ENCODE results near the gene PTTG1IP2.

The PTTG1IP2 gene

DNA sequence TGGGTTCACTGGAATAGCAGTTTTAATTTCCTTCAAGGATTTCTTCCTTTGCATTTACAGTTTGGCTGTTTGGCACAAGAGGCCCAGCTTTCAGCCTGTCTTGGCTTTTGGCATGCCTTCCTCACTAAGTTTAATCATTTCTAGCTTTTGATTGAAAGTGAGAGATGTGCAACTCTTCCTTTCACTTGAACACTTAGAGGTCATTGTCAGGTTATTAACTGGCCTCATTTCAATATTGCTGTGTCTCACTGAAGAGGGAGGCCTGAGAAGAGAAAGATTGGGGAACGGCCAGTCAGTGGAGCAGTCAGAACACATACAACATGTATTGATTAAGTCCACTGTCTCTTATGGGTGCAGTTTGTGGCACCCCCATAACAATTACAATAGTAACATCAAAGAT is 33.9 kb downstream of the PTTG1IP2 start:
- H3K4me3 ChIP-seq (ENCODE audit: low read depth, low read length): no peak overlapping the region
- no peak for DNase-seq
- no peaks in the 10 kb centered on the region for H3K36me3 ChIP-seq (replicated peaks)
- H3K27me3 ChIP-seq (replicated peaks): no peaks in the 10 kb centered on the region
- H3K27ac ChIP-seq: no peak overlapping the region
- in situ Hi-C loops (cut with HindIII; ENCODE audit: low pct_ligation_motif_present, low sequenced_read_pairs): no loop called here
- TF ChIP-seq, protein P1, sequence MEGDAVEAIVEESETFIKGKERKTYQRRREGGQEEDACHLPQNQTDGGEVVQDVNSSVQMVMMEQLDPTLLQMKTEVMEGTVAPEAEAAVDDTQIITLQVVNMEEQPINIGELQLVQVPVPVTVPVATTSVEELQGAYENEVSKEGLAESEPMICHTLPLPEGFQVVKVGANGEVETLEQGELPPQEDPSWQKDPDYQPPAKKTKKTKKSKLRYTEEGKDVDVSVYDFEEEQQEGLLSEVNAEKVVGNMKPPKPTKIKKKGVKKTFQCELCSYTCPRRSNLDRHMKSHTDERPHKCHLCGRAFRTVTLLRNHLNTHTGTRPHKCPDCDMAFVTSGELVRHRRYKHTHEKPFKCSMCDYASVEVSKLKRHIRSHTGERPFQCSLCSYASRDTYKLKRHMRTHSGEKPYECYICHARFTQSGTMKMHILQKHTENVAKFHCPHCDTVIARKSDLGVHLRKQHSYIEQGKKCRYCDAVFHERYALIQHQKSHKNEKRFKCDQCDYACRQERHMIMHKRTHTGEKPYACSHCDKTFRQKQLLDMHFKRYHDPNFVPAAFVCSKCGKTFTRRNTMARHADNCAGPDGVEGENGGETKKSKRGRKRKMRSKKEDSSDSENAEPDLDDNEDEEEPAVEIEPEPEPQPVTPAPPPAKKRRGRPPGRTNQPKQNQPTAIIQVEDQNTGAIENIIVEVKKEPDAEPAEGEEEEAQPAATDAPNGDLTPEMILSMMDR (IDR thresholded peaks at IDR 0.05; ENCODE audit: low read depth, low read length, missing control alignments): no peak

DNA sequence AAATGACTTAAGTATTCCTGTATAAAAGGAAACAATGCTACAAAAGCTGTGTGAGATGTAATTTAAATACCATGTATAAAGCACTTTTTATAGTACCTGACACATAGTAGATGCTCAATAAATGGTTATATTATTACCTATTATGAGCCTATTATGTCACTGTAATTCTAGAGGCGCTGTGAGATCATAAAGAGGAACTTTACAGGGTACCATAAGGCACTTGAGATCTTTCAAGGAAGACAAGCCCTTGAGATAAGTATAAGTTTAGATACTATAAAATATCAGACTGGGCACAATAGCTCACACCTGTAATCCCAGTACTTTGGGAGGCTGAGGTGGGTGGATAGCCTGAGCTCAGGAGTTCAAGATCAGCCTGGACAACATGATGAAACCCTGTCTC is 38.3 kb downstream of the PTTG1IP2 start:
- TF ChIP-seq, protein P1 (IDR thresholded peaks at IDR 0.05; ENCODE audit: low read depth, low read length, missing control alignments): no peak
- Histone ChIP-seq H3K4me3 (ENCODE audit: low read depth, low read length) (no peak overlapping the region), H3K27ac (no peak overlapping the region), H3K27me3 (replicated peaks) (no peaks in the 10 kb centered on the region), H3K36me3 (replicated peaks) (no peaks in the 10 kb centered on the region)
- in situ Hi-C loops (cut with HindIII; ENCODE audit: low pct_ligation_motif_present, low sequenced_read_pairs): no loop called here
- DNase-seq: no peak

DNA sequence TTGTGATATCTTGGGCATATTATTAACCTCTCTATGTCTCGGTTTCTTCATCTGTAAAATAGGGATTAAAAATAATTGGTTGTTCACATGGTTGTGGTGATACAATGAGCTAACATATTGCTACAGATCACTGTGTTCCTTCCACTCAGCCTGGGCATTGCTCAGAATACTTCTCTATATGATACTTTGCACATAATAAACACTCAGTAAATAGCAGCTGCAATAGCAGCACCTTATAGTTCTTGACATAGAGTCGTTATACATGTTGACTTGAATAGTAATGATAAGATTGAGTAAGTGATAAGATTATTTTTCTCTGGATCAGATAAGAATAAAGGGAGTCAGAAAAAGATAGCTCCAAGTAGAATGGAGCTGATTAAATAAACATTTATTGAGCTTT is 42.3 kb downstream of the PTTG1IP2 start:
- Histone ChIP-seq H3K36me3 (replicated peaks) (no peaks in the 10 kb centered on the region), H3K27ac (no peak overlapping the region), H3K4me3 (ENCODE audit: low read depth, low read length) (no peak overlapping the region), H3K27me3 (replicated peaks) (no peaks in the 10 kb centered on the region)
- TF ChIP-seq, protein P1 (IDR thresholded peaks at IDR 0.05; ENCODE audit: low read depth, low read length, missing control alignments): no peak
- in situ Hi-C loops (cut with HindIII; ENCODE audit: low pct_ligation_motif_present, low sequenced_read_pairs): no loop called here
- no peak for DNase-seq

DNA sequence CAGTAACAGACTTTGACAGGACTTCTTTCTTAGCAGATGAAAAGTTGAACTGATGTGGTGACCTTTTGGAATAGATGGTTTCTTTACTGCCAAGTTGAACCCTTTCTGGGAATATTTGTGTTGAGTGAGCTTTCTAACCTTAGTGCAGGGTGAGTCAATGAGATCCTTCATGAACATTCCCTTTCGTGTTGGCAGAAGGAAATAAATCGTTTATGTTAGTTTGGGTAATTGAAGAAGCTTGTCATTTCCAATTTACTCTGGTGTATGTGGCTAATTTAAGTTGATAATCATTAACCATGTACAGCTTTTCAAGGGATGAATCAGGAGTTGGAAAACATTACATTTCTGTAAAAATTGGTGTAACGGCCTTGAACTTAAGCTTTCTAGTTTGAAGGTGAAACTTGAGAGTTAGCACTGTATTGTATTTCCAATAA is 43.4 kb downstream of the PTTG1IP2 start:
- Histone ChIP-seq H3K4me3 (ENCODE audit: low read depth, low read length) (no peak overlapping the region), H3K27me3 (replicated peaks) (no peaks in the 10 kb centered on the region), H3K36me3 (replicated peaks) (no peaks in the 10 kb centered on the region), H3K27ac (no peak overlapping the region)
- in situ Hi-C loops (cut with HindIII; ENCODE audit: low pct_ligation_motif_present, low sequenced_read_pairs): no loop called here
- no peak for DNase-seq
- TF ChIP-seq, protein P1 (IDR thresholded peaks at IDR 0.05; ENCODE audit: low read depth, low read length, missing control alignments): no peak

DNA sequence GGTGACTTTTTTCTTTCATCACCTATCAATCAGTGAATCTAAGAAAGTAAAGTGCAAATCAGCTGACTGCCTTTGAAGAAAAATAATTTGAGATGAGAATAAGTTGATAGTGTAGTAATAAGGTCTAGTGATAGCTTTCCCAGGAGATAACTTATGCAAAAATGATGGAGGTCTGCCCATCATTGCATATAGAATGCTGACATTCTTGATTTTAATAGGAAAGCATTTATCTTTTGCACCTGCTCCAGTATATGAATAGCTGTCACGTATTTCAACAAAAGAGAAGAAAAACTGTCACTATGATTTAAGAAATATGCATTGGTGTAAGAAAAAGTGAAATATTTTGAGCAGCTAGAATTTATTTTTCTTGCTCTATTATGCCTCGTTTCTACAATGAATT is 46.8 kb downstream of the PTTG1IP2 start:
- TF ChIP-seq, protein P1 (IDR thresholded peaks at IDR 0.05; ENCODE audit: low read depth, low read length, missing control alignments): no peak
- in situ Hi-C loops (cut with HindIII; ENCODE audit: low pct_ligation_motif_present, low sequenced_read_pairs): no loop called here
- no peak for DNase-seq
- H3K4me3 ChIP-seq (ENCODE audit: low read depth, low read length): no peak overlapping the region
- H3K27me3 ChIP-seq (replicated peaks): no peaks in the 10 kb centered on the region
- no peaks in the 10 kb centered on the region for H3K36me3 ChIP-seq (replicated peaks)
- H3K27ac ChIP-seq: no peak overlapping the region

DNA sequence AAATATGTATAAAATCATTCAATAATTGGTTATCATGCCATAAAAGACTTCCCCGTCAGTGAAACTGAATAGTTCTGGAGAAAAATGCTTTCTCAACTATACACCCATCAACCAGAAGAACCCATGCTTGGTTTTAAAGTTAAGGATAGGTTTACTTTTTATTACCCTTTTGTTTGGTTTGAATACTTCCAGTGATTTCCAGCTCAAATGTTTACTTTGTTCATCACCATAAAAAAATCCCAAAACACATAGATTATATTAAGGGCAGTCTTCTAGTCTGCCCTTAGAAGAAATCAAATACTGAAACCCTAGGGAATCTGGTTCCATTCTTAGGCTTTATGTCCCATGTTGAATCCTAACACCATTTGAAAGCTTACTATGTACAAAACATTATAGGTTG is 49.2 kb downstream of the PTTG1IP2 start:
- in situ Hi-C loops (cut with HindIII; ENCODE audit: low pct_ligation_motif_present, low sequenced_read_pairs): no loop called here
- Histone ChIP-seq H3K27me3 (replicated peaks) (no peaks in the 10 kb centered on the region), H3K36me3 (replicated peaks) (no peaks in the 10 kb centered on the region), H3K27ac (no peak overlapping the region), H3K4me3 (ENCODE audit: low read depth, low read length) (no peak overlapping the region)
- DNase-seq: no peak
- TF ChIP-seq, protein P1 (IDR thresholded peaks at IDR 0.05; ENCODE audit: low read depth, low read length, missing control alignments): no peak
